HepG2 (cell line): ENCODE measurements around the gene XCL2. TPM values are rescaled to one million over a fixed set of nuclear protein-coding genes. Genes with fewer than 3 reads are reported as not detected.

Experiments used
- CBX2 ChIP-seq, 2 experiments: fragments of 200-600 bp in 1 of 2; sonication (generic); formaldehyde crosslinking in 1 of 2; IDR thresholded peaks; 2 replicates each; pipeline versions ENCODE4 v1.7.0 to v1.8.1; 2018 to 2022; ENCODE audit warnings: low read depth in 2 of 2, low read length in 1 of 2, mild to moderate bottlenecking in 1 of 2, missing genetic modification reagents in 1 of 2
- ELF3 ChIP-seq: IDR thresholded peaks from 2 replicates; pipeline ENCODE4 v1.6.1; 2016; ENCODE audit warnings: missing genetic modification reagents, missing compliant biosample characterization
- IRX3 ChIP-seq: sonication (generic); formaldehyde crosslinking; IDR thresholded peaks from 2 replicates; pipeline ENCODE4 v1.8.1; 2023; ENCODE audit warnings: mild to moderate bottlenecking, low read depth, missing genetic modification reagents, borderline replicate concordance
- KLF6 ChIP-seq: IDR thresholded peaks from 2 replicates; pipeline ENCODE4 v1.8.0; 2016; ENCODE audit warnings: missing biosample characterization, missing genetic modification reagents
- NPAS2 ChIP-seq: sonication (generic); formaldehyde crosslinking; IDR thresholded peaks from 2 replicates; pipeline ENCODE4 v1.8.0; 2022; ENCODE audit warnings: mild to moderate bottlenecking, missing genetic modification reagents, borderline replicate concordance
- TMF1 ChIP-seq: sonication (generic); formaldehyde crosslinking; IDR thresholded peaks from 2 replicates; pipeline ENCODE4 v1.8.1; 2022; ENCODE audit warnings: low read depth, missing genetic modification reagents
- ZNF12 ChIP-seq: sonication (generic); formaldehyde crosslinking; IDR thresholded peaks from 2 replicates; pipeline ENCODE4 v1.5.0; 2020; ENCODE audit warnings: missing genetic modification reagents
- ZNF256 ChIP-seq: sonication (generic); formaldehyde crosslinking; conservative IDR thresholded peaks from 2 replicates; pipeline ENCODE4 v1.4.0; 2020; ENCODE audit warnings: missing genetic modification reagents
- ZNF451 ChIP-seq: sonication (generic); formaldehyde crosslinking; IDR thresholded peaks from 2 replicates; pipeline ENCODE4 v1.5.0; 2020; ENCODE audit warnings: mild to moderate bottlenecking, missing genetic modification reagents
- ZNF549 ChIP-seq: sonication (generic); formaldehyde crosslinking; IDR thresholded peaks from 2 replicates; pipeline ENCODE4 v1.5.0; 2020; ENCODE audit warnings: missing genetic modification reagents
- polyA plus RNA-seq, 8 experiments: library from polyadenylated mRNA; depleted of rRNA in 3 of 8; stranded (reverse) in 7 of 8; unstranded in 1 of 8; fragments of >200 nt; fragmentation: Illumina TruSeq in 4 of 8; extraction: Trizol in 4 of 8; gene quantifications; 2 replicates each; pipeline versions ENCODE4 v1.2.1 to v1.2.3, GENCODE V29; 2011 to 2016; ENCODE audit warnings: low read depth in 4 of 8, missing spikeins in 1 of 8, mixed read lengths in 1 of 8; ENCODE audit not compliant: insufficient read depth in 1 of 8
- total RNA-seq, 5 experiments: library from RNA; depleted of rRNA; stranded (reverse); fragments of >200 nt; fragmentation: Illumina TruSeq; extraction: Trizol; gene quantifications; 2 replicates each; pipeline ENCODE4 v1.2.3, GENCODE V29; 2016; ENCODE audit warnings: low read depth in 1 of 5
- TF ChIP-seq, protein P1 (sequence below): IDR thresholded peaks from 2 replicates; pipeline ENCODE4 v1.6.1; 2016; ENCODE audit warnings: low read depth
- TF ChIP-seq, protein P2 (sequence below): IDR thresholded peaks from 2 replicates; pipeline ENCODE4 v1.6.1; 2016; ENCODE audit warnings: low read depth, borderline replicate concordance
- TF ChIP-seq, protein P3 (sequence below): sonication (generic); formaldehyde crosslinking; IDR thresholded peaks from 2 replicates; pipeline ENCODE4 v1.4.0; 2020; ENCODE audit warnings: missing genetic modification reagents, borderline replicate concordance
- TF ChIP-seq, protein P4 (sequence below): sonication (generic); formaldehyde crosslinking; conservative IDR thresholded peaks from 2 replicates; pipeline ENCODE4 v1.4.0; 2020; ENCODE audit warnings: missing genetic modification reagents
- TF ChIP-seq, protein P5 (sequence below): IDR thresholded peaks from 2 replicates; pipeline ENCODE4 v1.6.1; 2016; ENCODE audit warnings: mild to moderate bottlenecking
- TF ChIP-seq, protein P6 (sequence below), 2 experiments: fragments of 450-650 bp in 1 of 2; sonication (generic) in 1 of 2; formaldehyde crosslinking; IDR thresholded peaks; 2 replicates each; pipeline versions ENCODE4 v1.5.0 to v1.8.0; 2020 to 2022; ENCODE audit warnings: mild to moderate bottlenecking in 1 of 2, missing genetic modification reagents in 1 of 2
- TF ChIP-seq, protein P7 (sequence below): sonication (generic); formaldehyde crosslinking; IDR thresholded peaks from 2 replicates; pipeline ENCODE4 v1.8.0; 2022; ENCODE audit warnings: mild to moderate bottlenecking, missing genetic modification reagents; ENCODE audit not compliant: insufficient replicate concordance
- TF ChIP-seq, protein P8 (sequence below): IDR thresholded peaks from 2 replicates; pipeline ENCODE4 v1.6.1; 2018; ENCODE audit warnings: missing genetic modification reagents, mild to moderate bottlenecking, missing compliant biosample characterization

XCL2 gene
- total and polyA plus RNA-seq, 2 of the 13 experiments (the other 11 are each of a cell fraction or from before 2014, with no cell fraction given) = 0.50 TPM; not detected in 1

DNA sequence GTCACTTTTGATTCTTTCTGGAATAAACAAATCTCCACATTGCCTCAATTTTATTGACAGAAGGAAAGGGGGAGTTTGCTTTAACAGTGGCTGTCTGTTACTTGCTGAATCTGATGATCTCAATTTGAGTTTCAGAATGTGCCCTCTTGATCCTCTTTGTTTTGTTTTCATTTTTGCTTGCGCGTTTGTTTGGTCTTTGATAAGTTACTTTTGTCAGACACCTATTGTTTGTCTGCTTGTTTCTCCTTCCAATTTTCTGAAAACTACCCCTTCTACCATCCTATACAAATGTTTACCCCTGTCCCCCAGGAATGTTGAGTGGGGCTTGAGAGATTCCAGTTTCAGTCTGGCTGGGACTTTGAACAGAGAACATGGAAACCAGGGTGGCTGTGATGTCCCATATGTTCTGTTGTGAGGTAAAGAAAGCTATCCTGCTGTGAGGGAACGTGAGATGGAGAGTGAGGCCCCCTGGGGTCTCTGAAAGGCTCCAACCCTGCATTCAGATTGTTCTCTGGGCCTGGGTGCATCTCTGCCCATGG lies 11.8 kb upstream of the XCL2 start (continued):
- TF ChIP-seq, protein P1, sequence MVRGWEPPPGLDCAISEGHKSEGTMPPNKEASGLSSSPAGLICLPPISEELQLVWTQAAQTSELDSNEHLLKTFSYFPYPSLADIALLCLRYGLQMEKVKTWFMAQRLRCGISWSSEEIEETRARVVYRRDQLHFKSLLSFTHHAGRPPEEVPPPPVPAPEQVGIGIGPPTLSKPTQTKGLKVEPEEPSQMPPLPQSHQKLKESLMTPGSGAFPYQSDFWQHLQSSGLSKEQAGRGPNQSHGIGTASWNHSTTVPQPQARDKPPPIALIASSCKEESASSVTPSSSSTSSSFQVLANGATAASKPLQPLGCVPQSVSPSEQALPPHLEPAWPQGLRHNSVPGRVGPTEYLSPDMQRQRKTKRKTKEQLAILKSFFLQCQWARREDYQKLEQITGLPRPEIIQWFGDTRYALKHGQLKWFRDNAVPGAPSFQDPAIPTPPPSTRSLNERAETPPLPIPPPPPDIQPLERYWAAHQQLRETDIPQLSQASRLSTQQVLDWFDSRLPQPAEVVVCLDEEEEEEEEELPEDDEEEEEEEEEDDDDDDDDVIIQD (CRISPR knock-in tag) = peak; percentile 65; the same call in 1 of the 2 replicates
- no peak for TF ChIP-seq ZNF12 (CRISPR knock-in tag)
- no peak for TF ChIP-seq TMF1
- no peak for TF ChIP-seq ZNF256 (CRISPR knock-in tag)
- TF ChIP-seq, protein P2, sequence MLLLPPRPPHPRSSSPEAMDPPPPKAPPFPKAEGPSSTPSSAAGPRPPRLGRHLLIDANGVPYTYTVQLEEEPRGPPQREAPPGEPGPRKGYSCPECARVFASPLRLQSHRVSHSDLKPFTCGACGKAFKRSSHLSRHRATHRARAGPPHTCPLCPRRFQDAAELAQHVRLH = no peak
- TF ChIP-seq, protein P3, sequence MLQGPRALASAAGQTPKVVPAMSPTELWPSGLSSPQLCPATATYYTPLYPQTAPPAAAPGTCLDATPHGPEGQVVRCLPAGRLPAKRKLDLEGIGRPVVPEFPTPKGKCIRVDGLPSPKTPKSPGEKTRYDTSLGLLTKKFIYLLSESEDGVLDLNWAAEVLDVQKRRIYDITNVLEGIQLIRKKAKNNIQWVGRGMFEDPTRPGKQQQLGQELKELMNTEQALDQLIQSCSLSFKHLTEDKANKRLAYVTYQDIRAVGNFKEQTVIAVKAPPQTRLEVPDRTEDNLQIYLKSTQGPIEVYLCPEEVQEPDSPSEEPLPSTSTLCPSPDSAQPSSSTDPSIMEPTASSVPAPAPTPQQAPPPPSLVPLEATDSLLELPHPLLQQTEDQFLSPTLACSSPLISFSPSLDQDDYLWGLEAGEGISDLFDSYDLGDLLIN (CRISPR knock-in tag) = no peak
- TF ChIP-seq, protein P4, sequence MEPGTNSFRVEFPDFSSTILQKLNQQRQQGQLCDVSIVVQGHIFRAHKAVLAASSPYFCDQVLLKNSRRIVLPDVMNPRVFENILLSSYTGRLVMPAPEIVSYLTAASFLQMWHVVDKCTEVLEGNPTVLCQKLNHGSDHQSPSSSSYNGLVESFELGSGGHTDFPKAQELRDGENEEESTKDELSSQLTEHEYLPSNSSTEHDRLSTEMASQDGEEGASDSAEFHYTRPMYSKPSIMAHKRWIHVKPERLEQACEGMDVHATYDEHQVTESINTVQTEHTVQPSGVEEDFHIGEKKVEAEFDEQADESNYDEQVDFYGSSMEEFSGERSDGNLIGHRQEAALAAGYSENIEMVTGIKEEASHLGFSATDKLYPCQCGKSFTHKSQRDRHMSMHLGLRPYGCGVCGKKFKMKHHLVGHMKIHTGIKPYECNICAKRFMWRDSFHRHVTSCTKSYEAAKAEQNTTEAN (CRISPR knock-in tag) = no peak
- TF ChIP-seq KLF6 = 0 out of 2 replicates have a peak, but pooled peaks have one; percentile 39
- no peak for TF ChIP-seq CBX2 (IDR thresholded peaks at IDR 0.05; ENCODE audit: low read depth, low read length)
- no peak for TF ChIP-seq CBX2 (CRISPR knock-in tag; IDR thresholded peaks at IDR 0.05; ENCODE audit: low read depth)
- TF ChIP-seq, protein P5, sequence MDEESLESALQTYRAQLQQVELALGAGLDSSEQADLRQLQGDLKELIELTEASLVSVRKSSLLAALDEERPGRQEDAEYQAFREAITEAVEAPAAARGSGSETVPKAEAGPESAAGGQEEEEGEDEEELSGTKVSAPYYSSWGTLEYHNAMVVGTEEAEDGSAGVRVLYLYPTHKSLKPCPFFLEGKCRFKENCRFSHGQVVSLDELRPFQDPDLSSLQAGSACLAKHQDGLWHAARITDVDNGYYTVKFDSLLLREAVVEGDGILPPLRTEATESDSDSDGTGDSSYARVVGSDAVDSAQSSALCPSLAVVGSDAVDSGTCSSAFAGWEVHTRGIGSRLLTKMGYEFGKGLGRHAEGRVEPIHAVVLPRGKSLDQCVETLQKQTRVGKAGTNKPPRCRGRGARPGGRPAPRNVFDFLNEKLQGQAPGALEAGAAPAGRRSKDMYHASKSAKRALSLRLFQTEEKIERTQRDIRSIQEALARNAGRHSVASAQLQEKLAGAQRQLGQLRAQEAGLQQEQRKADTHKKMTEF = peak; percentile 25; the same call in 1 of the 2 replicates
- TF ChIP-seq, protein P6, sequence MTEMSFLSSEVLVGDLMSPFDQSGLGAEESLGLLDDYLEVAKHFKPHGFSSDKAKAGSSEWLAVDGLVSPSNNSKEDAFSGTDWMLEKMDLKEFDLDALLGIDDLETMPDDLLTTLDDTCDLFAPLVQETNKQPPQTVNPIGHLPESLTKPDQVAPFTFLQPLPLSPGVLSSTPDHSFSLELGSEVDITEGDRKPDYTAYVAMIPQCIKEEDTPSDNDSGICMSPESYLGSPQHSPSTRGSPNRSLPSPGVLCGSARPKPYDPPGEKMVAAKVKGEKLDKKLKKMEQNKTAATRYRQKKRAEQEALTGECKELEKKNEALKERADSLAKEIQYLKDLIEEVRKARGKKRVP (CRISPR knock-in tag; IDR thresholded peaks at IDR 0.05) = 0 out of 4 replicates have a peak, but pooled peaks of 1 of the 2 experiments have one; percentile 12
- TF ChIP-seq ZNF549 = no peak
- TF ChIP-seq, protein P7, sequence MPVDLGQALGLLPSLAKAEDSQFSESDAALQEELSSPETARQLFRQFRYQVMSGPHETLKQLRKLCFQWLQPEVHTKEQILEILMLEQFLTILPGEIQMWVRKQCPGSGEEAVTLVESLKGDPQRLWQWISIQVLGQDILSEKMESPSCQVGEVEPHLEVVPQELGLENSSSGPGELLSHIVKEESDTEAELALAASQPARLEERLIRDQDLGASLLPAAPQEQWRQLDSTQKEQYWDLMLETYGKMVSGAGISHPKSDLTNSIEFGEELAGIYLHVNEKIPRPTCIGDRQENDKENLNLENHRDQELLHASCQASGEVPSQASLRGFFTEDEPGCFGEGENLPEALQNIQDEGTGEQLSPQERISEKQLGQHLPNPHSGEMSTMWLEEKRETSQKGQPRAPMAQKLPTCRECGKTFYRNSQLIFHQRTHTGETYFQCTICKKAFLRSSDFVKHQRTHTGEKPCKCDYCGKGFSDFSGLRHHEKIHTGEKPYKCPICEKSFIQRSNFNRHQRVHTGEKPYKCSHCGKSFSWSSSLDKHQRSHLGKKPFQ = no peak
- no peak for TF ChIP-seq ZNF451 (CRISPR knock-in tag)
- no peak for TF ChIP-seq NPAS2 (CRISPR knock-in tag)
- TF ChIP-seq ELF3 (CRISPR knock-in tag) = 0 out of 2 replicates have a peak, but pooled peaks have one; percentile 26
- TF ChIP-seq, protein P8, sequence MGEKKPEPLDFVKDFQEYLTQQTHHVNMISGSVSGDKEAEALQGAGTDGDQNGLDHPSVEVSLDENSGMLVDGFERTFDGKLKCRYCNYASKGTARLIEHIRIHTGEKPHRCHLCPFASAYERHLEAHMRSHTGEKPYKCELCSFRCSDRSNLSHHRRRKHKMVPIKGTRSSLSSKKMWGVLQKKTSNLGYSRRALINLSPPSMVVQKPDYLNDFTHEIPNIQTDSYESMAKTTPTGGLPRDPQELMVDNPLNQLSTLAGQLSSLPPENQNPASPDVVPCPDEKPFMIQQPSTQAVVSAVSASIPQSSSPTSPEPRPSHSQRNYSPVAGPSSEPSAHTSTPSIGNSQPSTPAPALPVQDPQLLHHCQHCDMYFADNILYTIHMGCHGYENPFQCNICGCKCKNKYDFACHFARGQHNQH (CRISPR knock-in tag) = no peak
- no peak for TF ChIP-seq IRX3 (CRISPR knock-in tag)
